Ovary (tissue), 9 donors: Measurements from ENCODE around the gene ELP4. TPM values are rescaled to one million over a fixed set of nuclear protein-coding genes. Genes with fewer than 3 reads are reported as not detected.

Experiments
- DNase-seq, 5 donors: peaks; one replicate each; pipeline ENCODE4 v3.0.0-alpha.2; 2019 to 2020
- H3K27ac ChIP-seq, 2 donors: fragments of 200-600 bp; one replicate each; pipeline versions ENCODE4 v1.5.1 to v1.8.0; 2019 to 2022
- H3K27me3 ChIP-seq: fragments of 200-600 bp; one replicate; pipeline ENCODE4 v1.8.0; 2022
- H3K36me3 ChIP-seq: fragments of 200-600 bp; sonication (generic); one replicate; pipeline ENCODE4 v1.5.1; 2019
- H3K4me1 ChIP-seq: one replicate; pipeline ENCODE4 v1.8.1; 2013; ENCODE audit warnings: mild to moderate bottlenecking, moderate library complexity; ENCODE audit not compliant: insufficient read depth
- H3K4me3 ChIP-seq: fragments of 200-600 bp; sonication (generic); one replicate; pipeline ENCODE4 v1.5.1; 2017
- H3K9me3 ChIP-seq, 2 donors: fragments of 200-600 bp in 1 of 2; sonication (generic) in 1 of 2; one replicate each; pipeline versions ENCODE4 v1.5.1 to v1.8.1; 2013 to 2019; ENCODE audit warnings: mild to moderate bottlenecking in 1 of 2, moderate library complexity in 1 of 2
- CTCF ChIP-seq, 3 donors: fragments of 450-650 bp in 2 of 3; fragments of 200-600 bp in 1 of 3; IDR thresholded peaks; one replicate each; pipeline versions ENCODE4 v1.5.1 to v1.8.0; 2016 to 2022; ENCODE audit warnings: antibody characterized with exemption in 3 of 3, mild to moderate bottlenecking in 1 of 3
- EP300 ChIP-seq: sonication (generic); formaldehyde crosslinking; IDR thresholded peaks from one replicate; pipeline ENCODE4 v1.6.1; 2017; ENCODE audit warnings: antibody characterized with exemption
- POLR2A ChIP-seq: fragments of 450-650 bp; IDR thresholded peaks from one replicate; pipeline ENCODE4 v1.6.1; 2017; ENCODE audit warnings: antibody characterized with exemption, mild to moderate bottlenecking, moderate library complexity
- WGBS, 3 donors: extraction: QIAGEN DNeasy Blood & Tissue Kit in 1 of 3; methylation state at CpG; one replicate each; pipeline versions ENCODE4 v1.1.5 to v1.1.7; 2013 to 2017; 5-methylcytosine and 5-hydroxymethylcytosine counted together
- intact Hi-C, 4 donors: fragments of 100-400 bp; cut with DNase I; formaldehyde crosslinking; loops; one replicate each; pipeline versions ENCODE4 v1.11.0 to v1.15.1; 2022 to 2023
- polyA plus RNA-seq, 2 donors: library from polyadenylated mRNA; stranded (reverse); fragments of 200-250 nt in 1 of 2; fragments of 350-450 nt in 1 of 2; fragmentation: Illumina TruSeq in 1 of 2; extraction: RNeasy Lipid Tissue Mini Kit (QIAGEN cat#74804) in 1 of 2; gene quantifications; one replicate each; pipeline ENCODE4 v1.2.3, GENCODE V29; 2013 to 2014
- total RNA-seq, 7 donors: library from RNA; depleted of rRNA in 2 of 7; stranded (reverse); fragments of >200 nt in 2 of 7; fragmentation: NEBNext Ultra II Directional in 3 of 7; extraction: Animal tissue kit (Norgen Biotek cat#: 25700) in 3 of 7; gene quantifications; one replicate each; pipeline versions ENCODE4 v1.1.0 to v1.2.4, GENCODE V29; 2016 to 2023
- donor health status: DM: no; HTN: no; CAD: no; lungs with moderate emphysema.
- donor health status: DM: no; HTN: no; CAD: no.
- donor health status: Bipolar disorder and iron deficiency.
- donor health status: DM: yes; HTN: yes; CAD: no.
- donor health status: DM: no; HTN: no; CAD: no.
- donor health status: DM: yes; HTN: yes; CAD: no.

ELP4 gene
- total and polyA plus RNA-seq, 9 donors: 9.7 to 25.8 (median 13.8) TPM

DNA sequence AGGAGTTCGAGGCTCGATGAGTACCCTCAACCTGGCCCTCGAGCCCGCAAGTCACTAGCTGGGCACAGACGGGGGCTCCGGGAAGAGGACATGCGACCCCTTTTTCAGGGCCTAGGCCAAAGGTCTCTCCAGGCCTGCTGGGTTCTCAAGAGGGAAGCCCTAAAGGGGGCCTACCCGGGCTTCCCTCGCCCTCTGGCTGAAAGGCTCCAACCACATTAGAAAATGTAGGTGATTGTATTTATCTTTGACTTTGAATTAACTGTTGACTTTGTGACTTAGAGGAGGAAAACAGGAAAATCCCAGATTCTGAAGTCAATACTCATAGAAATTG lies 308.8 kb downstream of the ELP4 start:
- no peak for DNase-seq
- Histone ChIP-seq H3K9me3 (no peaks in the 10 kb centered on the region), H3K4me1 (peaks cover 5% of the 10 kb centered on the region), H3K36me3 (no peaks in the 10 kb centered on the region), H3K4me3 (no peak overlapping the region), H3K27me3 (peaks cover 14% of the 10 kb centered on the region), H3K27ac (no peak overlapping the region)
- 9 to 13% (median 10%) methylated on average over 9 of the region's 9 CpGs for WGBS, 3 donors
- intact Hi-C loops: no loop called here
- TF ChIP-seq POLR2A (no peak), EP300 (no peak), CTCF (IDR thresholded peaks at IDR 0.05) (no peak)

DNA sequence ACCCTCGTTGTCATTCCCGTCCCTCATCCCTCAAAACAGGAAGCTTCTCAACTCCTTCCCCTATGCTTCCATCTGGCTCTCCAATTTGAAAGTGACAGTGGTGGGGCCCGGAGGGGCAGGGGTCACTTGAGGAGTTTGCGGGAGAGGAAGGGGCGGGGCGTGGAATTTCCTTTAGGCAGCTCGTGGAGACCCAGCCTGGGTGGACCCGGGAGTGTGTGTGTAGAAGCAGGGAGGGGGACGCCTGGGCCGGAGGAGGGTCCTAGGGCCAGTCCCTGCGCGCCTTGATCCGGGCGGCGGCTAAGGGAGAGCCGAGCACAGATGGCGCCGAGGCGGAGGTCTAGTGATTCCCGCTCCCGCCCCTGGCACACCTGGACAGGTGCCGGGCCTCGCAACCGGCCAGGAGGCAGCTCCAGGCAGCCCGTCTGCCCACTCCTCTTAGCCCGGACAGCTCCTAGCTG lies 309.3 kb downstream of the ELP4 start:
- Histone ChIP-seq H3K9me3 (no peaks in the 10 kb centered on the region), H3K27me3 (peaks cover 14% of the 10 kb centered on the region), H3K36me3 (no peaks in the 10 kb centered on the region), H3K27ac (no peak overlapping the region), H3K4me3 (no peak overlapping the region), H3K4me1 (peaks cover 3% of the 10 kb centered on the region)
- no peak for TF ChIP-seq CTCF (IDR thresholded peaks at IDR 0.05)
- no peak for TF ChIP-seq POLR2A
- no peak for TF ChIP-seq EP300
- WGBS, 3 donors: 6 to 9% (median 8%) methylated on average over 17 to 26 of the region's 26 CpGs
- no peak for DNase-seq
- intact Hi-C loops: no loop called here

- Histone ChIP-seq H3K36me3 (no peaks in the 10 kb centered on the region), H3K27me3 (peaks cover 14% of the 10 kb centered on the region), H3K9me3 (no peaks in the 10 kb centered on the region), H3K4me3 (no peak overlapping the region), H3K27ac (no peak overlapping the region), H3K4me1 (peaks cover 3% of the 10 kb centered on the region)
- WGBS, 3 donors: 17 to 21% (median 20%) methylated on average over 45 to 55 of the region's 55 CpGs
- TF ChIP-seq CTCF (IDR thresholded peaks at IDR 0.05) (no peak), EP300 (no peak), POLR2A (no peak)
- DNase-seq: no peak
- intact Hi-C loops: no loop called here
These were observed 310.3 kb downstream of the ELP4 start for GRCh38 chr11:31819621-31820437.

DNA sequence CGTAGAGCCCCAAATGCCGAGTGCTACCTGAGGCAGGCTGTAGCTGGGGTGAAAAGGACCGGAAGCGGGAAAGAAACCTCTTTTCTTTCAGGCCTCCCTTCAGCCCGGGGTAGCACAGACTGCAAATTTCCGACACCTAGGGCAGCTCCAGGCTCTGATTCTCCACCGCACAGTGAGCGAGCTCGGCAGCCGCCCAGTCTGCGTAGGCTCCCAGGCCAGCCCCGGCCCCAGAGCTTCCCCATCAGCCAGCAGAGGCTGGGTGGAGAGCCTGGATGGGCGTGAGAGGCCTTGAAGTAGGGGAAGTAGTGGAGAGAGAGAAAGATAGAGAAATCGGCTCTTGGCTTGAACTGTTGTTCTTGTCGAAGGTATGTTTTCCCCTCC lies 310.9 kb downstream of the ELP4 start:
- H3K36me3 ChIP-seq: no peaks in the 10 kb centered on the region
- DNase-seq: no peak
- intact Hi-C loops: no loop called here
- TF ChIP-seq CTCF (IDR thresholded peaks at IDR 0.05) (no peak), EP300 (no peak), POLR2A (no peak)
- H3K4me1 ChIP-seq: peaks cover 3% of the 10 kb centered on the region
- H3K27me3 ChIP-seq: peaks cover 14% of the 10 kb centered on the region
- H3K27ac ChIP-seq: no peak overlapping the region
- H3K4me3 ChIP-seq: no peak overlapping the region
- WGBS, 3 donors: 7 to 8% (median 8%) methylated on average over 15 of the region's 15 CpGs
- no peaks in the 10 kb centered on the region for H3K9me3 ChIP-seq
